Psoas muscle (tissue), 8 donors: Measurements from ENCODE around the gene RP2. TPM values are rescaled to one million over a fixed set of nuclear protein-coding genes. Genes with fewer than 3 reads are reported as not detected.

Experiments used
- ATAC-seq, 4 donors: fragments of 200-7000 bp; cut with Tn5 transposase; one replicate each; pipeline ENCODE4 v1.9.1; 2020; ENCODE audit warnings: moderate library complexity in 3 of 4, mild to moderate bottlenecking in 2 of 4
- DNase-seq, 2 donors: peaks; one replicate each; pipeline ENCODE4 v3.0.0-alpha.2; 2020
- H3K27ac ChIP-seq: fragments of 200-600 bp; one replicate; pipeline ENCODE4 v1.8.0; 2022
- H3K27me3 ChIP-seq, 3 donors: fragments of 200-600 bp in 1 of 3; one replicate each; pipeline versions ENCODE4 v1.6.1 to v1.8.0; 2013 to 2022; ENCODE audit warnings: low read length in 2 of 3, mild to moderate bottlenecking in 2 of 3, moderate library complexity in 1 of 3; ENCODE audit not compliant: insufficient read depth in 3 of 3
- H3K36me3 ChIP-seq, 2 donors: fragments of 200-600 bp in 1 of 2; one replicate each; pipeline versions ENCODE4 v1.6.1 to v1.8.0; 2013 to 2022; ENCODE audit warnings: low read depth in 1 of 2, mild to moderate bottlenecking in 1 of 2, moderate library complexity in 1 of 2; ENCODE audit not compliant: insufficient read depth in 1 of 2
- H3K4me1 ChIP-seq: fragments of 200-600 bp; one replicate; pipeline ENCODE4 v1.8.0; 2022
- H3K4me3 ChIP-seq: fragments of 200-600 bp; one replicate; pipeline ENCODE4 v1.8.0; 2022; ENCODE audit warnings: mild to moderate bottlenecking
- H3K9me3 ChIP-seq: fragments of 200-600 bp; one replicate; pipeline ENCODE4 v1.8.0; 2022
- CTCF ChIP-seq: fragments of 200-600 bp; IDR thresholded peaks from one replicate; pipeline ENCODE4 v1.8.0; 2022; ENCODE audit warnings: antibody characterized with exemption
- WGBS, 3 donors: extraction: QIAGEN DNeasy Blood & Tissue Kit; methylation state at CpG; one replicate each; pipeline versions ENCODE4 v1.1.6 to v1.1.7; 2013; 5-methylcytosine and 5-hydroxymethylcytosine counted together
- intact Hi-C, 2 donors: fragments of 100-400 bp; cut with DNase I; formaldehyde crosslinking; loops; one replicate each; pipeline versions ENCODE4 v1.11.0 to v1.14.2; 2022
- long read RNA-seq, 2 donors: library from polyadenylated mRNA; unstranded; transcript quantifications; one replicate each; pipeline ENCODE4 v2.0.0, GENCODE V29; 2021
- polyA plus RNA-seq, 3 donors: library from polyadenylated mRNA; stranded (reverse); fragments of 200-250 nt; gene quantifications; one replicate each; pipeline ENCODE4 v1.2.3, GENCODE V29; 2013
- total RNA-seq, 4 donors: library from RNA; stranded (reverse); fragmentation: NEBNext Ultra II Directional in 2 of 4; extraction: Animal tissue kit (Norgen Biotek cat#: 25700) in 2 of 4; gene quantifications; one replicate each; pipeline versions ENCODE4 v1.2.1 to v1.2.4, GENCODE V29; 2021 to 2023
- donor health status: healthy with polysubstance abuse.
- donor health status: DM: no; HTN: no; CAD: no; lungs with moderate emphysema.
- donor health status: Bipolar disorder and iron deficiency.
- donor health status: healthy.
- donor health status: DM: yes; HTN: yes; CAD: no.
- donor health status: DM: no; HTN: no; CAD: no.
- donor health status: DM: no; HTN: no; CAD: no.
- donor health status: DM: yes; HTN: yes; CAD: no.

RP2 gene
- 1 to 10 TPM; 1.6 to 2.4 (median 2.1) TPM for total RNA-seq
- 1 to 10 TPM; 1.5 to 2.7 (median 1.7) TPM for polyA plus RNA-seq
- long read RNA-seq, donor 1, result 0 reads
- long read RNA-seq, donor 2, partial matches to known transcripts, result 0 of 3 reads
- long read RNA-seq, donor 2, other reads (novel, unspliced or antisense), result 0 of 3 reads

DNA sequence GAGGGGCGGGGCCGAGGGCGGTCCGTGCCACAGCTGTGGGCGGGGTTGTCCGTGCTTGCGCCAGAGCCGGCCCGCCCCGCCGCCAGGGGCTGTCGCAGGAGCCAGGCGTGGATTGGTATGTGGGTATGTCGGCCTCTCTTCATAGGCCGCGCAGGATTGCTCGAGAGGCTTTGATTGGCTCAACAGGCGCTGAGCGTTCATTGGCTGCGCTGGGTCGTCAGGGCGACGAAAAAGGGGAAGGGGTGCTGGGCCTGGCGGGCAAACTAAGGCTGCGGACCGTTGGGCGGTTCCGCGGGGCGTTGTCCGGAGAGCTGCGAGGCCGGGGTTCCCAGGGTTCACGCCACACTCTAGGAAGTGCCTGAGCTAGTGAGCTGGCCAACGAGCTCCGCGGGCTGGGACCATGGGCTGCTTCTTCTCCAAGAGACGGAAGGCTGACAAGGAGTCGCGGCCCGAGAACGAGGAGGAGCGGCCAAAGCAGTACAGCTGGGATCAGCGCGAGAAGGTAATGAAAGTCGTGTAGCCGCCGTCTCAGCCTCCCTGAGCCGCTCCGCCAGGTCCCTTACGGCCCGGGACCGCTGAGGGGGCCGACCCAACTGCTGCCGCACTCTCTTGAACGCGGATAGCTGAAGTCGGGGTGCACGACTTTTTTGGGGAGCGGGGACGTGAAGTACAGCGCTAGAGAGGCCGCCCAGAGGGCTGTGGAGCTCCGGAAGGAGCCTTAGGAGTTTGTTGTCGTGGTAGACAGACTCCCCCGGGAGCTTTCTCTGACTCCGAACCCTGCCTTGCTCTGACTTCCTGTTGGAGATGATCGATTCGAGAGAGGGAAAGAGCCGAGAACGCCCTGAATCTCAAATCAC lies at the start of gene RP2:
RP2 (plus strand) TSS at position 343 of the 857 bp plus-strand sequence; CDS start at position 401, 58 bp downstream.
- peak within 1 kb of the TSS; percentile 79 for H3K27ac ChIP-seq
- no peaks in the 10 kb centered on the region for H3K27me3 ChIP-seq
- no peaks in the 10 kb centered on the region for H3K4me1 ChIP-seq
- DNase-seq, result peak; percentile 88 to 94
- no peaks in the 10 kb centered on the region for H3K36me3 ChIP-seq
- WGBS, 3 donors, result 0 to 37% (median 1%) methylated on average over 28 to 71 of the region's 71 CpGs
- peak; percentile 99 for ATAC-seq
- TF ChIP-seq CTCF, result no peak
- no peaks in the 10 kb centered on the region for H3K9me3 ChIP-seq
- intact Hi-C loops, result loop anchor here in 1 of 2 donors (5.0 kb wide), 1 partner anchor 75 kb away; the partner anchor contains the start of gene JADE3
- H3K4me3 ChIP-seq, result peak within 1 kb of the TSS; percentile 84

GRCh38 chrX:46788902-46789301 lies 47.9 kb upstream of the RP2 start:
- DNase-seq, result no peak
- H3K36me3 ChIP-seq, result no peaks in the 10 kb centered on the region

DNA sequence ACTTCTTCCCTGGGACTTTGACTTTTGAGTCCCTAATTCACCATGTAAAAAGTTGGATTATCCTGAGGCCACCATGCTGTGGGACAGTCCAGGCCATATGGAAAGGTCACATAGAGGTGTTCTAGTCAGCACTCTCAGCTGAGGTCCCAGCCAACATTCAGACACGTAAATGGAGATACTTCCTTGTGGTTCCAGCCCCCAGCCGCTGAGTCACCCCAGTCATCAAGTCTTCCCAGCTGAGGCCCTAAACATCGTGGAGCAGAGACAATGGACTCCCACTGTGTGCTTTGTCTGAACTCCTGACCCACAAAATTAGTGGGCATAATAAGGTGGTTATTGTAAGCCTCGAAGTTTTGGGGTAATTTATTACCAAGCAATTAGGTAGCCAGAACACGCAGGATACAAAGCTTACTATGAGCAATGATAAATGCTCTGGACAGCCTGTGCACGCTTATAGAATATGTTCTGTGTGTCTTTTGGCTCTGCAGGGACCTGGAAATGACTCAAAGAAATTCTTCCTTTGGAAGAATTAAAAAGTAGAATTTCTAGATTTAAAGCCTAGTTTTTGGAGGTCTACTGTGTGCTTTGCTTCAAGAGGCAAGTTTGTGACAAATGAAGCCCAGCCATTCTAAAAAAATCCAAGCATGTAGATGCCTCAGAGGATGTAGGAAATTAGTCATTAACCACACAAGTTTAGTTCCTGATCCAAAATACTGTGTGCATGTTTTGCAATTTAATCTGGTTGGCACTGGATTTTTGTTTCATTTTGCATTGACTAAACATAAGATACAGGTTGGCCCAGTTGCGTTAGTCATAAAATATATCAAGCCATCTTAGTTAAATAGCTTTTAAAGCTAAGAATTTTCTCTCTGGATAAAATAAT lies 44.7 kb upstream of the RP2 start:
- no peak for TF ChIP-seq CTCF
- Histone ChIP-seq H3K36me3 (no peaks in the 10 kb centered on the region), H3K27ac (no peak overlapping the region), H3K4me1 (no peaks in the 10 kb centered on the region), H3K27me3 (no peaks in the 10 kb centered on the region), H3K4me3 (no peak overlapping the region), H3K9me3 (no peaks in the 10 kb centered on the region)
- ATAC-seq (peak in 3 of 4 donors; percentile 27 to 38 (median 36)), DNase-seq (no peak)
- 41 to 51% (median 49%) methylated on average over 7 of the region's 7 CpGs for WGBS, 3 donors
- intact Hi-C loops, result loop anchor here in 1 of 2 donors (10.0 kb wide), 1 partner anchor 217 kb away; the partner anchor contains the start of gene CHST7

More at GRCh38 chrX:46788902-46789301, 47.9 kb upstream of the RP2 start:
- Histone ChIP-seq H3K4me1 (no peaks in the 10 kb centered on the region), H3K4me3 (no peak overlapping the region), H3K27me3 (no peaks in the 10 kb centered on the region), H3K9me3 (no peaks in the 10 kb centered on the region), H3K27ac (no peak overlapping the region)
- 43 to 48% (median 45%) methylated on average over 4 of the region's 4 CpGs for WGBS, 3 donors
- TF ChIP-seq CTCF, result no peak
- ATAC-seq, result no peak
- intact Hi-C loops, result no loop called here

GRCh38 chrX:46792810-46793188 lies 44.0 kb upstream of the RP2 start:
- H3K27ac ChIP-seq, result no peak overlapping the region
- ATAC-seq, result no peak
- no peaks in the 10 kb centered on the region for H3K27me3 ChIP-seq
- WGBS, 3 donors, result 78 to 80% (median 79%) methylated on average over 4 of the region's 4 CpGs
- no peaks in the 10 kb centered on the region for H3K36me3 ChIP-seq
- H3K9me3 ChIP-seq, result no peaks in the 10 kb centered on the region
- no peak overlapping the region for H3K4me3 ChIP-seq
- intact Hi-C loops, result loop anchor here in 1 of 2 donors (10.0 kb wide), 1 partner anchor 218 kb away; the partner anchor contains the start of gene CHST7
- no peak for TF ChIP-seq CTCF
- H3K4me1 ChIP-seq, result no peaks in the 10 kb centered on the region
- DNase-seq, result no peak
